H1 (cell line): ENCODE data around the gene STAU1.
"Not testable (repeated sequence)": the region's sequence is repeated elsewhere in the genome, so short reads cannot be mapped to it uniquely, and the experiment has no call there.

Experiments used
- HDAC2 ChIP-seq, 2 experiments: fragments of 300-600 bp in 1 of 2; sonication (generic) in 1 of 2; IDR thresholded peaks; 2 replicates each; pipeline ENCODE4 v1.6.1; 2011 to 2012; ENCODE audit warnings: low read depth in 2 of 2, low read length in 2 of 2, mild to moderate bottlenecking in 2 of 2, moderate library complexity in 2 of 2, borderline replicate concordance in 1 of 2, inconsistent platforms in 1 of 2
- JUN ChIP-seq: IDR thresholded peaks from 2 replicates; pipeline ENCODE4 v1.6.1; 2011; ENCODE audit warnings: low read depth, mild to moderate bottlenecking, improper control_type of control experiment, low read length
- TF ChIP-seq, protein P1 (sequence below), 3 experiments: IDR thresholded peaks; 1 replicate in 2 of 3; 2 replicates in 1 of 3; pipeline versions ENCODE4 v1.5.1 to v1.6.1; 2011; ENCODE audit warnings: low read length in 3 of 3, mild to moderate bottlenecking in 3 of 3, inconsistent platforms in 2 of 3, low read depth in 1 of 3, moderate library complexity in 1 of 3; ENCODE audit not compliant: insufficient read depth in 1 of 3; ENCODE audit errors: control extremely low read depth in 1 of 3

DNA sequence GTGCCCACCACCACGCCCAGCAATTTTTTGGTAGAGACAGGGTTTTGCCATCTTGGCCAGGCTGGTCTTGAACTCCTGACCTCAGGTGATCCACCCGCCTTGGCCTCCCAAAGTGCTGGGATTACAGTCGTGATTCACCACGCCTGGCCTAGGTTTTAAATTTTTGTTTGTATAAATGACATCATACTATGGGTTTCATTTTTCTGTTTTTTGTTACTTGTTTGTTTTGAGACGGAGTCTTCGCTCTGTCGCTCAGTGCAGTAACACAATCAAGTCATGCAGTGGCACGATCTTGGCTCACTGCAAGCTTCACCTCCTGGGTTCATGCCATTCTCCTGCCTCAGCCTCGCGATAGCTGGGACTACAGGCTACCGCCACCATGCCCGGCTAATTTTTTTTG is 105.8 kb downstream of the STAU1 start:
- not testable (repeated sequence) for TF ChIP-seq HDAC2 (IDR thresholded peaks at IDR 0.05; ENCODE audit: borderline replicate concordance in 1 of 2, low read depth in 2 of 2, low read length in 2 of 2); JUN
- TF ChIP-seq, protein P1, sequence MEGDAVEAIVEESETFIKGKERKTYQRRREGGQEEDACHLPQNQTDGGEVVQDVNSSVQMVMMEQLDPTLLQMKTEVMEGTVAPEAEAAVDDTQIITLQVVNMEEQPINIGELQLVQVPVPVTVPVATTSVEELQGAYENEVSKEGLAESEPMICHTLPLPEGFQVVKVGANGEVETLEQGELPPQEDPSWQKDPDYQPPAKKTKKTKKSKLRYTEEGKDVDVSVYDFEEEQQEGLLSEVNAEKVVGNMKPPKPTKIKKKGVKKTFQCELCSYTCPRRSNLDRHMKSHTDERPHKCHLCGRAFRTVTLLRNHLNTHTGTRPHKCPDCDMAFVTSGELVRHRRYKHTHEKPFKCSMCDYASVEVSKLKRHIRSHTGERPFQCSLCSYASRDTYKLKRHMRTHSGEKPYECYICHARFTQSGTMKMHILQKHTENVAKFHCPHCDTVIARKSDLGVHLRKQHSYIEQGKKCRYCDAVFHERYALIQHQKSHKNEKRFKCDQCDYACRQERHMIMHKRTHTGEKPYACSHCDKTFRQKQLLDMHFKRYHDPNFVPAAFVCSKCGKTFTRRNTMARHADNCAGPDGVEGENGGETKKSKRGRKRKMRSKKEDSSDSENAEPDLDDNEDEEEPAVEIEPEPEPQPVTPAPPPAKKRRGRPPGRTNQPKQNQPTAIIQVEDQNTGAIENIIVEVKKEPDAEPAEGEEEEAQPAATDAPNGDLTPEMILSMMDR (IDR thresholded peaks at IDR 0.05; ENCODE audit: control extremely low read depth in 1 of 3, insufficient read depth in 1 of 3, low read depth in 1 of 3, low read length in 3 of 3) = not testable (repeated sequence)
